RWPE2 (cell line): ENCODE data around the gene SLC3A2.
"Not testable (repeated sequence)": the region's sequence is repeated elsewhere in the genome, so short reads cannot be mapped to it uniquely, and the experiment has no call there.

Experiments used
- ATAC-seq: fragments of 200-7000 bp; cut with Tn5 transposase; 3 replicates; pipeline ENCODE4 v1.9.1; 2021; ENCODE audit warnings: low read depth
- DNase-seq: peaks from one replicate; pipeline ENCODE4 v3.0.0-alpha.2; 2020; ENCODE audit warnings: low spot score
- H3K27ac ChIP-seq: fragments of 450-650 bp; 2 replicates; pipeline ENCODE4 v1.5.1; 2017; ENCODE audit warnings: mild to moderate bottlenecking; ENCODE audit not compliant: poor library complexity, severe bottlenecking
- H3K27me3 ChIP-seq: fragments of 250-450 bp; sonication (Bioruptor Pico); 2 replicates; pipeline ENCODE4 v1.5.1; 2021; ENCODE audit warnings: mild to moderate bottlenecking, moderate library complexity; ENCODE audit not compliant: insufficient read depth, poor library complexity, severe bottlenecking
- H3K36me3 ChIP-seq: fragments of 250-450 bp; sonication (Bioruptor Pico); 2 replicates; pipeline ENCODE4 v1.5.1; 2020; ENCODE audit warnings: low read depth, mild to moderate bottlenecking, moderate library complexity
- H3K4me1 ChIP-seq: fragments of 250-450 bp; sonication (Bioruptor Pico); 2 replicates; pipeline ENCODE4 v1.5.1; 2021; ENCODE audit warnings: mild to moderate bottlenecking, moderate library complexity; ENCODE audit not compliant: insufficient read depth, poor library complexity, severe bottlenecking
- H3K4me3 ChIP-seq: fragments of 250-450 bp; sonication (Bioruptor Pico); 2 replicates; pipeline ENCODE4 v1.5.1; 2021; ENCODE audit warnings: mild to moderate bottlenecking, moderate library complexity; ENCODE audit not compliant: severe bottlenecking
- H3K9me3 ChIP-seq: fragments of 250-450 bp; sonication (Bioruptor Pico); 2 replicates; pipeline ENCODE4 v1.5.1; 2021; ENCODE audit warnings: mild to moderate bottlenecking, moderate library complexity; ENCODE audit not compliant: severe bottlenecking
- CTCF ChIP-seq: fragments of 450-650 bp; IDR thresholded peaks from one replicate; pipeline ENCODE4 v1.5.1; 2017; ENCODE audit warnings: mild to moderate bottlenecking, moderate library complexity; ENCODE audit not compliant: poor library complexity, severe bottlenecking

SLC3A2 gene

DNA sequence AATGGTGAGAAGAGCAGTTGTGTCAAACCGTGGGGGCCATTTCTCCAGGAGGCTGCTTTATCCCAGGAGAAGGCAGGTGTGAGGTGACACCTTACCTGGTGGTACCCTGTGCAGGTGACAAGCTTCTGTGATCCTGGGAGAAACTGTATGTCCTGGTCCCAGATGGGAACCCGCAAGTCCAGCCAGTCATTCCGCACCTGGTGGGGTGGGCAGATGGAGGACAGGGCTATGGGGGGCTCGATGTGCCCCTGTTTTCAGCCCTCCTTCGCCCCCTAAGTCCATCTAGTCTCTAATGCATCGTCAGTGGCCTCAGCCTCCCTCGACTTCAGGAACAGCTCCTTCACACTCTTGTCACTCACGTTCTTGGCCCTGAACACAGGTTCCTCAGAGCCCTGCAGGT, 45.4 kb upstream of the SLC3A2 start:
- peaks cover 41% of the 10 kb centered on the region for H3K36me3 ChIP-seq
- H3K27ac ChIP-seq: no peak overlapping the region
- no peak for DNase-seq
- ATAC-seq: no peak
- TF ChIP-seq CTCF: no peak
- no peaks in the 10 kb centered on the region for H3K27me3 ChIP-seq
- H3K4me3 ChIP-seq: no peak overlapping the region
- H3K4me1 ChIP-seq: peaks cover 2% of the 10 kb centered on the region
- H3K9me3 ChIP-seq: no peaks in the 10 kb centered on the region

- ATAC-seq (peak; percentile 35), DNase-seq (peak; percentile 89)
- no peak for TF ChIP-seq CTCF
- H3K36me3 ChIP-seq: peaks cover 35% of the 10 kb centered on the region
- H3K4me3 ChIP-seq: peak within 1 kb of the TSS; percentile 85
- no peaks in the 10 kb centered on the region for H3K27me3 ChIP-seq
- H3K4me1 ChIP-seq: peaks cover 11% of the 10 kb centered on the region
- H3K9me3 ChIP-seq: no peaks in the 10 kb centered on the region
- peak within 1 kb of the TSS; percentile 97 for H3K27ac ChIP-seq
Measured at GRCh38 chr11:62839050-62839945, 41.4 kb upstream of the SLC3A2 start, which contains the start of gene WDR74. Gene WDR74 (minus strand): TSS chr11:62839590. CDS start chr11:62839570, 20 bp downstream.

- H3K9me3 ChIP-seq, H3K27me3 ChIP-seq: not testable (repeated sequence)
- Histone ChIP-seq H3K27ac (peak overlapping the region; percentile 97), H3K4me1 (peaks cover 11% of the 10 kb centered on the region), H3K4me3 (peak overlapping the region; percentile 85), H3K36me3 (peaks cover 21% of the 10 kb centered on the region)
- peak; percentile 78 for DNase-seq
- ATAC-seq: peak; percentile 10; the same call in 1 of the 3 replicates
Measured at GRCh38 chr11:62840721-62841360, 39.9 kb upstream of the SLC3A2 start.

DNA sequence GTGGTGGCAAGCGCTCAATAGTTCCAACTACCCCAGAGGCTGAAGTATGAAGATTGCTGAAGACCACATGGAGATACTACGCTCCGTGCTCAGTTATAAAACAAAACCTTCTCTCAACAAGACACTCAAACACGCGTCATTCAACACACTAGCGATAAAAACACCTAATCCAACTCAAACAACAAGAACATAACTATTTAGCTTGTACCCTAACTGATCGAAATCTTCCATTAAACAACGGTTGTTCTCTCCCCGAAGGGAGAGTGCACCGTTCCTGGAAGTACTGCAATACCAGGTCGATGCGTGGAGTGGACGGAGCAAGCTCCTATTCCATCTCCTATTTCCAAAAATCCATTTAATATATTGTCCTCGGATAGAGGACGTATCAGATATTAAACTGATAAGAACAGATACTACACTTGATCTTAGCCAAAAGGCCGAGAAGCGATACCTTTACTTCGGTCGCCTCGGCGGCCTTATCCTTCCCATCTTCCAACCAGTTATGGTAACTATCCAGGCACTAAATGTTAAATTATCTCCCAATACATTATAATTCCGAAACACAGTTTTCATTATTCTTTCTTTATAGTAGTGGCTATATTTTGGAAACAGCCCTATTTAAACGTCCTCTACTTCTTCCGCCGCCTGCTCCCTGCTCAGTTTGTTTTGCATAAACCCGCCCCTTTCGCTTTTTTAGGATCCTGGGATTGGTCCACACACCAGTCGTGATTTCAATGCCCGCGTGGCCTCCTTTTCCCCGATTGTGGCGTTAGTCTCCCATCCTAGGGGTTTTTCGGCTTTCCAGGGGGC, 39.1 kb upstream of the SLC3A2 start:
- Histone ChIP-seq H3K27ac (peak overlapping the region; percentile 97), H3K4me3 (peak overlapping the region; percentile 85), H3K4me1 (peaks cover 11% of the 10 kb centered on the region), H3K27me3 (no peaks in the 10 kb centered on the region), H3K36me3 (peaks cover 14% of the 10 kb centered on the region), H3K9me3 (no peaks in the 10 kb centered on the region)
- ATAC-seq (peak; percentile 83), DNase-seq (peak; percentile 84)
- TF ChIP-seq CTCF: peak; percentile 0

GRCh38 chr11:62842171-62842741, 38.4 kb upstream of the SLC3A2 start:
- Histone ChIP-seq H3K27me3 (no peaks in the 10 kb centered on the region), H3K4me1 (peaks cover 11% of the 10 kb centered on the region), H3K36me3 (peaks cover 7% of the 10 kb centered on the region), H3K4me3 (peak overlapping the region; percentile 23), H3K27ac (peak overlapping the region; percentile 97), H3K9me3 (no peaks in the 10 kb centered on the region)
- ATAC-seq: no peak
- DNase-seq: no peak
- TF ChIP-seq CTCF: no peak

- not testable (repeated sequence) for H3K9me3 ChIP-seq, H3K27me3 ChIP-seq, H3K36me3 ChIP-seq, H3K4me3 ChIP-seq, DNase-seq, ATAC-seq
- Histone ChIP-seq H3K27ac (peak overlapping the region; percentile 97), H3K4me1 (peaks cover 11% of the 10 kb centered on the region)
Measured at GRCh38 chr11:62842891-62843290, 37.8 kb upstream of the SLC3A2 start.
